ENCODE results near the gene MCC. TPM values are rescaled to one million over a fixed set of nuclear protein-coding genes. Genes with fewer than 3 reads are reported as not detected.

The MCC gene
- total RNA-seq, 1 experiment from 2014 or later, result 0.41 TPM

DNA sequence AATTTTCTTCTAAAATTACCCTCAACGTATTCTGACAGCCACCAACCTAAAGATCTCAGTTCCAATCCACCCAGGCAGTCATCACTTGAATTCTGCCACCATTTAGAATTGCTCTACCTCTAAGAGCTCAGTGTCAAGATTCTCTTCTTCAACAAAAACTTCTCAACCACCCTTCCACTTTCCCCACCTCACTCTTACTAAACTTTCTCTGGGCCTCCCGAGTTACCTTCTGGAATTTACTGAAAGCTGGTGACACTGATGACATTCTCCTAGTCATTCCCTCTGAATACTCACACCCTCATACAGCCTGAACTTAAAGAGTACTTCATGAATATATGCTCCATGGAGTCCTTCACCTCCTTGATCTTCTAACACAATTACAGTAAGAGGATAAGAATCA, 263.0 kb downstream of the MCC start:
- TF ChIP-seq, protein P1, sequence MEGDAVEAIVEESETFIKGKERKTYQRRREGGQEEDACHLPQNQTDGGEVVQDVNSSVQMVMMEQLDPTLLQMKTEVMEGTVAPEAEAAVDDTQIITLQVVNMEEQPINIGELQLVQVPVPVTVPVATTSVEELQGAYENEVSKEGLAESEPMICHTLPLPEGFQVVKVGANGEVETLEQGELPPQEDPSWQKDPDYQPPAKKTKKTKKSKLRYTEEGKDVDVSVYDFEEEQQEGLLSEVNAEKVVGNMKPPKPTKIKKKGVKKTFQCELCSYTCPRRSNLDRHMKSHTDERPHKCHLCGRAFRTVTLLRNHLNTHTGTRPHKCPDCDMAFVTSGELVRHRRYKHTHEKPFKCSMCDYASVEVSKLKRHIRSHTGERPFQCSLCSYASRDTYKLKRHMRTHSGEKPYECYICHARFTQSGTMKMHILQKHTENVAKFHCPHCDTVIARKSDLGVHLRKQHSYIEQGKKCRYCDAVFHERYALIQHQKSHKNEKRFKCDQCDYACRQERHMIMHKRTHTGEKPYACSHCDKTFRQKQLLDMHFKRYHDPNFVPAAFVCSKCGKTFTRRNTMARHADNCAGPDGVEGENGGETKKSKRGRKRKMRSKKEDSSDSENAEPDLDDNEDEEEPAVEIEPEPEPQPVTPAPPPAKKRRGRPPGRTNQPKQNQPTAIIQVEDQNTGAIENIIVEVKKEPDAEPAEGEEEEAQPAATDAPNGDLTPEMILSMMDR (IDR thresholded peaks at IDR 0.05), result no peak
- TF ChIP-seq, protein P2, sequence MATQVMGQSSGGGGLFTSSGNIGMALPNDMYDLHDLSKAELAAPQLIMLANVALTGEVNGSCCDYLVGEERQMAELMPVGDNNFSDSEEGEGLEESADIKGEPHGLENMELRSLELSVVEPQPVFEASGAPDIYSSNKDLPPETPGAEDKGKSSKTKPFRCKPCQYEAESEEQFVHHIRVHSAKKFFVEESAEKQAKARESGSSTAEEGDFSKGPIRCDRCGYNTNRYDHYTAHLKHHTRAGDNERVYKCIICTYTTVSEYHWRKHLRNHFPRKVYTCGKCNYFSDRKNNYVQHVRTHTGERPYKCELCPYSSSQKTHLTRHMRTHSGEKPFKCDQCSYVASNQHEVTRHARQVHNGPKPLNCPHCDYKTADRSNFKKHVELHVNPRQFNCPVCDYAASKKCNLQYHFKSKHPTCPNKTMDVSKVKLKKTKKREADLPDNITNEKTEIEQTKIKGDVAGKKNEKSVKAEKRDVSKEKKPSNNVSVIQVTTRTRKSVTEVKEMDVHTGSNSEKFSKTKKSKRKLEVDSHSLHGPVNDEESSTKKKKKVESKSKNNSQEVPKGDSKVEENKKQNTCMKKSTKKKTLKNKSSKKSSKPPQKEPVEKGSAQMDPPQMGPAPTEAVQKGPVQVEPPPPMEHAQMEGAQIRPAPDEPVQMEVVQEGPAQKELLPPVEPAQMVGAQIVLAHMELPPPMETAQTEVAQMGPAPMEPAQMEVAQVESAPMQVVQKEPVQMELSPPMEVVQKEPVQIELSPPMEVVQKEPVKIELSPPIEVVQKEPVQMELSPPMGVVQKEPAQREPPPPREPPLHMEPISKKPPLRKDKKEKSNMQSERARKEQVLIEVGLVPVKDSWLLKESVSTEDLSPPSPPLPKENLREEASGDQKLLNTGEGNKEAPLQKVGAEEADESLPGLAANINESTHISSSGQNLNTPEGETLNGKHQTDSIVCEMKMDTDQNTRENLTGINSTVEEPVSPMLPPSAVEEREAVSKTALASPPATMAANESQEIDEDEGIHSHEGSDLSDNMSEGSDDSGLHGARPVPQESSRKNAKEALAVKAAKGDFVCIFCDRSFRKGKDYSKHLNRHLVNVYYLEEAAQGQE (IDR thresholded peaks at IDR 0.05; ENCODE audit: insufficient read depth in 1 of 2, low read depth in 2 of 2, low read length in 1 of 2), result no peak
- in situ Hi-C loops (cut with HindIII; ENCODE audit: low pct_unique_long_range_greater_than_20kb, low sequenced_read_pairs) (no loop called here), intact Hi-C loops (cut with micrococcal nuclease; ENCODE audit: unreplicated experiment) (no loop called here)
- H3K27me3 ChIP-seq (ENCODE audit: control insufficient read depth, insufficient read depth, low read length), result peaks cover 6% of the 10 kb centered on the region
- H3K36me3 ChIP-seq (ENCODE audit: control insufficient read depth, insufficient read depth, low read length), result no peaks in the 10 kb centered on the region
- ChIA-PET POLR2A (no interaction called here), CTCF (no interaction called here)
- H3K4me1 ChIP-seq (ENCODE audit: control insufficient read depth, insufficient read depth, low read length), result no peaks in the 10 kb centered on the region
- ATAC-seq (no peak), DNase-seq (ENCODE audit: low read depth, low spot score) (no peak)
- H3K9me3 ChIP-seq (ENCODE audit: control insufficient read depth, insufficient read depth, low read depth, low read length), result no peaks in the 10 kb centered on the region
- H3K27ac ChIP-seq (ENCODE audit: low read length), result no peak overlapping the region
- BruUV-seq (replicated peaks), result no TSS peak
- H3K4me3 ChIP-seq (ENCODE audit: low read depth in 2 of 2, low read length in 2 of 2), result no peak overlapping the region

DNA sequence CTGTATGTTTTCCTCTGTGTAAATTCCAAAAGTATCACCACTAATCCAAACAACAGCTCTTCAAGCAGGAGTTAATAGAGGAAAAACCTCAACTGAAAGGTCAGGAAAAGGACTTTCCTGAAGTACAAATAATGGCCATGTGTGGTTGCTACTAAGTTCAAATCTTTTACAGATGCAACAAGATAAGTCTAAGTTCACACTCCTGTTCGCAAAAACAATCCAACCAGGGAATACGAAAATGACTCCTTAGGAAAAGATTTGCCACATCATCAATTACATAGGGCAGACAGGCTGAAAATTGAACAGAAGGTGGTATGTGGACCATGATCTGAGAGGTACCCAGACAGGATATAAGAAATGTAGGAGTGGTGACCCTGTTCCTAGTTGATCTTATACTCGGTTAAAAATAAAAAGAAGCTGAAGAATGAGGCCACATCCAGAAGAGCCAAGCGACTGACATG, 263.6 kb downstream of the MCC start:
- no peak for DNase-seq (ENCODE audit: low read depth, low spot score)
- H3K36me3 ChIP-seq (ENCODE audit: control insufficient read depth, insufficient read depth, low read length), result no peaks in the 10 kb centered on the region
- H3K9me3 ChIP-seq (ENCODE audit: control insufficient read depth, insufficient read depth, low read depth, low read length), result no peaks in the 10 kb centered on the region
- TF ChIP-seq, protein P1 (IDR thresholded peaks at IDR 0.05), result no peak
- TF ChIP-seq, protein P2 (IDR thresholded peaks at IDR 0.05; ENCODE audit: insufficient read depth in 1 of 2, low read depth in 2 of 2, low read length in 1 of 2), result no peak
- H3K4me3 ChIP-seq (ENCODE audit: low read depth in 2 of 2, low read length in 2 of 2), result no peak overlapping the region
- no peaks in the 10 kb centered on the region for H3K4me1 ChIP-seq (ENCODE audit: control insufficient read depth, insufficient read depth, low read length)
- BruUV-seq (replicated peaks), result no TSS peak
- POLR2A ChIA-PET, result no interaction called here
- CTCF ChIA-PET, result no interaction called here
- H3K27me3 ChIP-seq (ENCODE audit: control insufficient read depth, insufficient read depth, low read length), result peaks cover 5% of the 10 kb centered on the region
- no peak overlapping the region for H3K27ac ChIP-seq (ENCODE audit: low read length)
- intact Hi-C loops (cut with micrococcal nuclease; ENCODE audit: unreplicated experiment), result no loop called here
- ATAC-seq, result no peak
- in situ Hi-C loops (cut with HindIII; ENCODE audit: low pct_unique_long_range_greater_than_20kb, low sequenced_read_pairs), result no loop called here

All from Panc1 (cell line).